Measurements from ENCODE around the gene TTC34.

The TTC34 gene

DNA sequence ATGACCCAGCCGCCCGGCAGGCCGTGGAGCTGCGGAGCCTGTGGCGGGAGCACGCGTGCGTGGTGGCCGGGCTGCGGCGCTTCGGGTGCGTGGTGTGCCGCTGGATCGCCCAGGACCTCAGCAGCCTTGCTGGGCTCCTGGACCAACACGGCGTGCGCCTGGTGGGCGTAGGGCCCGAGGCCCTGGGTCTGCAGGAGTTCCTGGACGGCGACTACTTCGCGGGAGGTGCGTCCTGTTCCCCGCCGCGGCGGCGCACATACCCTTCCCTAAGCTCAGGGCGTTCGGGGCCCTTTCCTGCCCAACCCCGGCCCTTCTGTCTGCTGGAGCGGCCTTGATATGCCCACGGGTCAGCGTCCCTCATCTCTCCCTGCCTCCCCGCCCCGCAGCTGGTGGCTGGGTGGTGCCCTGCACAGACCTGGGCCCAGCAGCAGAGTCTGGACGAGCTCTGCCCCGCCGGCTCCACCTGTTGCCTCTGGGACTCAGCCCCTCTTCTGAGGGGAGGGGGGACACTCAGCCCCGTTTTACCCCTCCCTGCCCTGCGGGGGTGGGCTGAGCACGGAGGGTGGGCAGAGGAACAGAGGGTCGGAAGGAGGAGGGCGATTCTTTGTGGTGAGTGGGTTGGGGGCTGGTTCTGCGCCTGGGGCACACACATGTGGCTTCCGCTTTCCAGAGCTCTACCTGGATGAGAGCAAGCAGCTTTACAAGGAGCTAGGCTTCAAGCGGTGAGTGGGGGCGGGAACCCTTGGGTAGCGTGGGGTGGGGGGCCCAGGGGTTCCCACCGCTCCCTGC, 214.2 kb downstream of the TTC34 start:
- H3K27me3 Mint-ChIP-seq: no peaks in the 10 kb centered on the region
- ATAC-seq (replicated peaks; ENCODE audit: extremely low read depth, poor library complexity, severe bottlenecking) (no peak), DNase-seq (ENCODE audit: low spot score in 2 of 2) (peak in 1 of 2 donors; percentile 26)
- no peaks in the 10 kb centered on the region for H3K9me3 Mint-ChIP-seq
- no peak overlapping the region for H3K27ac Mint-ChIP-seq (ENCODE audit: low read depth)
- H3K4me3 Mint-ChIP-seq: peak overlapping the region; percentile 77
- H3K4me1 Mint-ChIP-seq: peaks cover 24% of the 10 kb centered on the region
- peaks cover 10% of the 10 kb centered on the region for H3K36me3 Mint-ChIP-seq (ENCODE audit: insufficient read depth)

DNA sequence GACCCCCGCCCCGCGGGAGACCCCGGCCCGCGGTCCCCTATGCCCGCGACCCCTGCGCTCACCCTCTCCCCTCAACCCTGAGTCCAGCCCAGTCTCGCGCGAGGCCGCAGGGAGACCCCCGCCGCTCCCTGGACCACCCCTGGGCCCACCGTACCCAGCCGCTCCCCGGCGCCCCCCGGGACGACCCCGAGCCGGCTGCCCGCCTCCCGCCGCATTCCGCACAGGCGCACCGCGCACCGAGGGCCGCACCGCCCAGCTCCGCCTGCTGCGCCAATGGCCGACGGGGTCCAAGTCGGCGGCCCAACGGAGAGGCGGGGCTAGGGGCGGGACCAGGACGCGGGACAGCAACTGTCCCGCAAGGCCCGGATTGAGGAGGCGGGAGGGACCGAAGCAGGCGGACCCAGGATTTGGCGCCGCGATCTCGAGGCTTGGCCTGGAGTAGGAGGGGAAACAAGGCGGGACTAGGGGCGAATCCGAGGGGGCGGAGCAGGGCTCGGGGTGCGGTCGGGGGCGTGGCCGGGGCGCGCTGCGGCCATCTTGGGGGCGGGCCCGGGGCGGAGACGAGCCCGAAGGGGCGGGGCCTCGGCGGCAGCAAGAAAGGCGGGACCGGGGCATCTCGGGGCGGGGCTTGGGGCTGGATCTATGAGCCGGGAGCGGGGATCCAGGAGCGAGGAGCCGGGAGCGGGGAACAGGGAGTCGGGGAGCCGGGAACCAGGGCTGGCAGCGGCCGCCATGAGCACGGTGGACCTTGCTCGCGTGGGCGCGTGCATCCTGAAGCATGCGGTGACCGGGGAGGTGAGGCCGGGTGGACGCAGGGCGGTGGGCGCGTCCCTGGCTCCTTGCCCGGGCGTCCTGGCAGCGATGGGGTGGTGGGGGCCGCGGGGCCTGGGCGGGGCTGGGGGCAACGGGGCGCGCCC, 215.1 kb downstream of the TTC34 start, which contains the start of gene PRXL2B:
Gene PRXL2B, plus strand, starts transcription at position 624 of the 917 bp plus-strand sequence. Its CDS starts 109 bp downstream, at position 733.
- Mint-ChIP-seq H3K9me3 (no peaks in the 10 kb centered on the region), H3K4me3 (peak within 1 kb of the TSS; percentile 77), H3K36me3 (ENCODE audit: insufficient read depth) (peaks cover 10% of the 10 kb centered on the region), H3K4me1 (peaks cover 28% of the 10 kb centered on the region), H3K27me3 (no peaks in the 10 kb centered on the region), H3K27ac (ENCODE audit: low read depth) (peak within 1 kb of the TSS; percentile 95)
- peak; percentile 67 for ATAC-seq (replicated peaks; ENCODE audit: extremely low read depth, poor library complexity, severe bottlenecking)
- peak; percentile 93 to 96 for DNase-seq (ENCODE audit: low spot score in 2 of 2)
